ENCODE data around the gene GRM7.

DNA sequence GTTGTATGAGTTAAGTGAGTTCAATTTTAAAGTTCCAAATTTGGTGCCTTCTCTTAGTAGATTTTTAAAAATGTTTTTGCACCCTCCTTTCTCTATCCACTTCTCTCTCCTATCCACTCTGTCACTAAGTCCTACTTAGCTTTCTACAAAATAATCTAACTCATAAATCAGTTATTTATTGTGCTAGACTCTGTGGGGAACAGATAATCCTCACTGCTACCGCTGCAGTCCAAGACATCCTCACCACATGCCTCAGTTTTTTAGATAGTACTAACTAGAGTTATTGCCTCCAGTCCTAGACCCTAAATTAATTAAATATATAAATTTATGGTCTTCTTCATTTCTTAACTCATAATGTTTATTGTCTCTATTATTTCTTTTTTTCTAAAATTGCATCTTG is 576.3 kb downstream of the GRM7 start:
- TF ChIP-seq CTCF (IDR thresholded peaks at IDR 0.05) (no peak), POLR2A (IDR thresholded peaks at IDR 0.05) (no peak), POLR2AphosphoS5 (IDR thresholded peaks at IDR 0.05) (no peak)
